DOHH2 (cell line): Measurements from ENCODE around the gene WAC.
"Not testable (repeated sequence)": the region's sequence is repeated elsewhere in the genome, so short reads cannot be mapped to it uniquely, and the experiment has no call there.

Source experiments
- EZH2phosphoT487 ChIP-seq: fragments of 200-600 bp; sonication (generic); IDR thresholded peaks from 2 replicates; pipeline ENCODE4 v1.6.1; 2017; ENCODE audit warnings: borderline replicate concordance, mild to moderate bottlenecking, antibody characterized with exemption, low read length, moderate library complexity, mixed read lengths
- TF ChIP-seq, protein P1 (sequence below): fragments of 200-600 bp; sonication (generic); IDR thresholded peaks from one replicate; pipeline ENCODE4 v1.5.1; 2014; ENCODE audit warnings: antibody characterized with exemption, mild to moderate bottlenecking, low read depth, low read length; ENCODE audit not compliant: poor library complexity, severe bottlenecking

DNA sequence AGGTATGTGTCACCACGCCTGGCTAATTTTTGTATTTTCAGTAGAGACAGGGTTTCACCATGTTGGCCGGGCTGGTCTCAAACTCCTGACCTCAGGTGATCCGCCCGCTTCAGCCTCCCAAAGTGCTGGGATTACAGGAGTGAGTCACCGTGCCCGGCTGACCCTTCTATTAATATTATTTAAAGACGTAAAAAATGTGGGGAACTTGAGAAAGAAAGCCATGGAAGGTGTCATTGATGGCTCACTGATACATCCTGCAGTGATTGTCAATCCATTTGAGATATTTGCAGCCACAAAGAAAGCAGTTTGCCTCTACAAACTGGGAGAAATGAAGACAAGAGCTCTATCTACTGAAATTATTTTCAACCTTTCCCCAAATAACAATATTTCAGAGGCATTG lies 125.9 kb downstream of the WAC start:
- TF ChIP-seq, protein P1, sequence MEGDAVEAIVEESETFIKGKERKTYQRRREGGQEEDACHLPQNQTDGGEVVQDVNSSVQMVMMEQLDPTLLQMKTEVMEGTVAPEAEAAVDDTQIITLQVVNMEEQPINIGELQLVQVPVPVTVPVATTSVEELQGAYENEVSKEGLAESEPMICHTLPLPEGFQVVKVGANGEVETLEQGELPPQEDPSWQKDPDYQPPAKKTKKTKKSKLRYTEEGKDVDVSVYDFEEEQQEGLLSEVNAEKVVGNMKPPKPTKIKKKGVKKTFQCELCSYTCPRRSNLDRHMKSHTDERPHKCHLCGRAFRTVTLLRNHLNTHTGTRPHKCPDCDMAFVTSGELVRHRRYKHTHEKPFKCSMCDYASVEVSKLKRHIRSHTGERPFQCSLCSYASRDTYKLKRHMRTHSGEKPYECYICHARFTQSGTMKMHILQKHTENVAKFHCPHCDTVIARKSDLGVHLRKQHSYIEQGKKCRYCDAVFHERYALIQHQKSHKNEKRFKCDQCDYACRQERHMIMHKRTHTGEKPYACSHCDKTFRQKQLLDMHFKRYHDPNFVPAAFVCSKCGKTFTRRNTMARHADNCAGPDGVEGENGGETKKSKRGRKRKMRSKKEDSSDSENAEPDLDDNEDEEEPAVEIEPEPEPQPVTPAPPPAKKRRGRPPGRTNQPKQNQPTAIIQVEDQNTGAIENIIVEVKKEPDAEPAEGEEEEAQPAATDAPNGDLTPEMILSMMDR: not testable (repeated sequence)
- not testable (repeated sequence) for TF ChIP-seq EZH2phosphoT487
